Endothelial cell of umbilical vein (primary cell): ENCODE data around the gene RPRD1A.

ENCODE experiments used
- EZH2 ChIP-seq: IDR thresholded peaks from 2 replicates; pipeline ENCODE4 v1.6.1; 2012; ENCODE audit warnings: borderline replicate concordance, low read depth, mild to moderate bottlenecking, moderate library complexity, low read length, inconsistent platforms; ENCODE audit not compliant: severe bottlenecking
- POLR2A ChIP-seq: IDR thresholded peaks from 2 replicates; pipeline ENCODE4 v1.6.1; 2012; ENCODE audit warnings: low read depth, mild to moderate bottlenecking, control low read depth, low read length
- TF ChIP-seq, protein P1 (sequence below), 2 donors: IDR thresholded peaks; 1 replicate in 1 of 2; 2 replicates in 1 of 2; pipeline ENCODE4 v1.5.1; 2011; ENCODE audit warnings: low read length in 2 of 2, mild to moderate bottlenecking in 2 of 2, moderate library complexity in 2 of 2, control low read depth in 1 of 2, inconsistent platforms in 1 of 2, low read depth in 1 of 2; ENCODE audit not compliant: insufficient read depth in 1 of 2; ENCODE audit errors: extremely low read depth in 1 of 2

DNA sequence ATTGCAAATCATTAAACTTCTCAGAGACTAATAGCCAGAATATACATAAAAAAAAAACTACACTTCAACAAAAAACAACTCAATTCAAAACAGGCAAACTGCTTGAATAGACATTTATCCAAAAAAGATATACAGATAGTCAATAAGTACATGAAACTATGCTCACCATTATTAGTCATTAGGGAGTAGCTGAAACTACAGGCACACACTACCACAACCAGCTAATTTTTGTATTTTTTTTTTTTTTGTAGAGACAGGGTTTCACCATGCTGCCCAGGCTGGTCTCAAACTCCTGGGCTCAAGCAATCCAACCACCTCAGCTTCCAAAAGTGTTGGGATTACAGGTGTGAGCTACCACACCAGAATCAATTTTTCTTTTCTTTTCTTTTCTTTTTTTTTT lies 16.9 kb downstream of the RPRD1A start:
- no peak for TF ChIP-seq EZH2
- TF ChIP-seq, protein P1, sequence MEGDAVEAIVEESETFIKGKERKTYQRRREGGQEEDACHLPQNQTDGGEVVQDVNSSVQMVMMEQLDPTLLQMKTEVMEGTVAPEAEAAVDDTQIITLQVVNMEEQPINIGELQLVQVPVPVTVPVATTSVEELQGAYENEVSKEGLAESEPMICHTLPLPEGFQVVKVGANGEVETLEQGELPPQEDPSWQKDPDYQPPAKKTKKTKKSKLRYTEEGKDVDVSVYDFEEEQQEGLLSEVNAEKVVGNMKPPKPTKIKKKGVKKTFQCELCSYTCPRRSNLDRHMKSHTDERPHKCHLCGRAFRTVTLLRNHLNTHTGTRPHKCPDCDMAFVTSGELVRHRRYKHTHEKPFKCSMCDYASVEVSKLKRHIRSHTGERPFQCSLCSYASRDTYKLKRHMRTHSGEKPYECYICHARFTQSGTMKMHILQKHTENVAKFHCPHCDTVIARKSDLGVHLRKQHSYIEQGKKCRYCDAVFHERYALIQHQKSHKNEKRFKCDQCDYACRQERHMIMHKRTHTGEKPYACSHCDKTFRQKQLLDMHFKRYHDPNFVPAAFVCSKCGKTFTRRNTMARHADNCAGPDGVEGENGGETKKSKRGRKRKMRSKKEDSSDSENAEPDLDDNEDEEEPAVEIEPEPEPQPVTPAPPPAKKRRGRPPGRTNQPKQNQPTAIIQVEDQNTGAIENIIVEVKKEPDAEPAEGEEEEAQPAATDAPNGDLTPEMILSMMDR (IDR thresholded peaks at IDR 0.05; ENCODE audit: extremely low read depth in 1 of 2, insufficient read depth in 1 of 2, low read depth in 1 of 2, low read length in 2 of 2), result no peak
- TF ChIP-seq POLR2A, result no peak
